Posterior vena cava (tissue), 2 donors: ENCODE data around the gene PTPA. TPM values are rescaled to one million over a fixed set of nuclear protein-coding genes. Genes with fewer than 3 reads are reported as not detected.

Experiments used
- total RNA-seq, 2 donors: library from RNA; stranded (reverse); fragmentation: NEBNext Ultra II Directional; extraction: Animal tissue kit (Norgen Biotek cat#: 25700); gene quantifications; one replicate each; pipeline ENCODE4 v1.2.1, GENCODE V29; 2021
- donor health status: DM: yes; HTN: yes; CAD: no.
- donor health status: DM: yes; HTN: yes; CAD: no.

Gene PTPA
- total RNA-seq, 2 donors from 2014 or later = 82.4 to 100 TPM

Other genes starting within 250 kb of the PTPA start
- gene KYAT1, start 229.5 kb upstream of the PTPA start, total RNA-seq = 1 to 10 TPM; 5.1 to 5.5 TPM
- 10 to 100 TPM; 49.1 to 58.3 TPM for gene LRRC8A, start 229.3 kb upstream of the PTPA start, total RNA-seq
- gene PHYHD1, start 190.4 kb upstream of the PTPA start, total RNA-seq = 10 to 100 TPM; 11.4 to 24.8 TPM
- gene DOLK, start 163.8 kb upstream of the PTPA start, total RNA-seq = 1 to 10 TPM; 9.0 to 10.0 TPM
- gene NUP188, start 163.7 kb upstream of the PTPA start, total RNA-seq = 10 to 100 TPM; 33.2 to 34.1 TPM
- 10 to 100 TPM; 64.3 to 68.7 TPM for gene SH3GLB2, start 83.1 kb upstream of the PTPA start, total RNA-seq
- 10 to 100 TPM; 14.8 to 21.1 TPM for gene MIGA2, start 74.8 kb upstream of the PTPA start, total RNA-seq
- 1 to 10 TPM; 4.4 to 5.7 TPM for gene DOLPP1, start 30.3 kb upstream of the PTPA start, total RNA-seq
- gene CRAT, start 622 bp upstream of the PTPA start, total RNA-seq = 10 to 100 TPM; 53.8 to 59.5 TPM
- gene IER5L, start 66.8 kb downstream of the PTPA start, total RNA-seq = 10 to 100 TPM; 23.5 to 35.0 TPM